Activated T-cell treated with anti-CD3 and anti-CD28 coated beads for 48 hours (primary cell): ENCODE measurements around the gene TSC2.
"Not testable (repeated sequence)": the region's sequence is repeated elsewhere in the genome, so short reads cannot be mapped to it uniquely, and the experiment has no call there.

Experiments used
- DNase-seq: peaks from one replicate; pipeline ENCODE4 v3.0.0-alpha.2; 2020; ENCODE audit warnings: low read depth

The TSC2 gene

GRCh38 chr16:2105291-2105690, 57.5 kb downstream of the TSC2 start:
- not testable (repeated sequence) for DNase-seq

- DNase-seq: not testable (repeated sequence)
Measured at GRCh38 chr16:2105769-2106168, 58.0 kb downstream of the TSC2 start.

- DNase-seq: not testable (repeated sequence)
Measured at GRCh38 chr16:2106211-2106610, 58.4 kb downstream of the TSC2 start.

GRCh38 chr16:2107121-2107790, 59.5 kb downstream of the TSC2 start:
- DNase-seq: not testable (repeated sequence)

- not testable (repeated sequence) for DNase-seq
Measured at GRCh38 chr16:2107791-2108125, 60.0 kb downstream of the TSC2 start.

- DNase-seq: not testable (repeated sequence)
Measured at GRCh38 chr16:2108446-2109270, 60.9 kb downstream of the TSC2 start.

GRCh38 chr16:2109271-2109580, 61.4 kb downstream of the TSC2 start:
- DNase-seq: not testable (repeated sequence)

- DNase-seq: not testable (repeated sequence)
Measured at GRCh38 chr16:2109872-2110271, 62.1 kb downstream of the TSC2 start.

GRCh38 chr16:2110332-2111008, 62.7 kb downstream of the TSC2 start:
- not testable (repeated sequence) for DNase-seq

GRCh38 chr16:2111009-2111353, 63.2 kb downstream of the TSC2 start:
- not testable (repeated sequence) for DNase-seq

- DNase-seq: not testable (repeated sequence)
Measured at GRCh38 chr16:2111412-2112335, 63.9 kb downstream of the TSC2 start.

- not testable (repeated sequence) for DNase-seq
Measured at GRCh38 chr16:2112539-2113106, 64.8 kb downstream of the TSC2 start.

- DNase-seq: not testable (repeated sequence)
Measured at GRCh38 chr16:2114225-2114624, 66.4 kb downstream of the TSC2 start.

GRCh38 chr16:2114885-2115590, 67.3 kb downstream of the TSC2 start:
- DNase-seq: not testable (repeated sequence)

GRCh38 chr16:2115591-2115973, 67.8 kb downstream of the TSC2 start:
- no peak for DNase-seq

- not testable (repeated sequence) for DNase-seq
Measured at GRCh38 chr16:2116428-2116827, 68.6 kb downstream of the TSC2 start.

- not testable (repeated sequence) for DNase-seq
Measured at GRCh38 chr16:2117341-2117740, 69.6 kb downstream of the TSC2 start.

GRCh38 chr16:2117960-2118722, 70.4 kb downstream of the TSC2 start:
- not testable (repeated sequence) for DNase-seq

GRCh38 chr16:2121325-2121724, 73.5 kb downstream of the TSC2 start:
- not testable (repeated sequence) for DNase-seq

GRCh38 chr16:2121853-2122252, 74.1 kb downstream of the TSC2 start:
- no peak for DNase-seq
